Stomach (tissue), 4 donors: Measurements from ENCODE around the gene NPR3.

Experiments
- CTCF ChIP-seq, 7 experiments: fragments of 450-650 bp in 4 of 7; fragments of 200-600 bp in 3 of 7; sonication (generic) in 3 of 7; IDR thresholded peaks; one replicate each; pipeline ENCODE4 v1.5.1; 2016 to 2019; ENCODE audit warnings: antibody characterized with exemption in 7 of 7, control low read depth in 2 of 7, mild to moderate bottlenecking in 1 of 7
- POLR2AphosphoS5 ChIP-seq, 3 donors: sonication (generic); formaldehyde crosslinking; IDR thresholded peaks; one replicate each; pipeline ENCODE4 v1.6.1; 2016; ENCODE audit warnings: antibody characterized with exemption in 3 of 3

GRCh38 chr5:32767948-32768467 is 56.9 kb downstream of the NPR3 start:
- TF ChIP-seq CTCF (IDR thresholded peaks at IDR 0.05) (no peak), POLR2AphosphoS5 (IDR thresholded peaks at IDR 0.05) (no peak)
